HG02571 (cell line): ENCODE data around the gene REXO5.
"Not testable (repeated sequence)": the region's sequence is repeated elsewhere in the genome, so short reads cannot be mapped to it uniquely, and the experiment has no call there.

Source experiments
- ATAC-seq: cut with Tn5 transposase; IDR thresholded peaks from one replicate; pipeline ENCODE4 v1.9.1; 2021; ENCODE audit warnings: mild to moderate bottlenecking, moderate library complexity; ENCODE audit not compliant: unreplicated experiment

Gene REXO5

GRCh38 chr16:20849589-20850390, 43.5 kb downstream of the REXO5 start:
- no peak for ATAC-seq

- no peak for ATAC-seq
Observed at GRCh38 chr16:20850981-20851380, 44.7 kb downstream of the REXO5 start.

DNA sequence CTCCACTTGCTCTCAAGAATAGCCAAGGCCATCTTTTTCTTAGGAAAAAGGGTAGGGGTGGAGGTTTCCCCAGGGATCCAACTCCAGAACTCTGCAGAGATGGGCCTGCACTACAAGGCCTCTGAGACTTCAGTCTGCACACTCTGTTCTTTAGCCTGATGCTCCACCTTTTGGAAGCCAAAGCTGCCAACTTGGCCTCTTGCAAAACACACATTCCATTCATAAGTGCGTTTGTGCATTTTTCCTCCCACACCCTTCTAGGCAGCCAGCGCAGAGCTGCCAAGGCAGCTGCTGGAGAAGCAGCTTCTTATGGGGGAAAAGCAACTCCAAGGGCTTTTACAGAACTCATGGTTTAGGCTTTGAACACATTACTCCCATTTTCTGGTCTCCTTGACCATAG, 45.3 kb downstream of the REXO5 start:
- no peak for ATAC-seq

- ATAC-seq: no peak
Observed at GRCh38 chr16:20853143-20853542, 46.8 kb downstream of the REXO5 start.

DNA sequence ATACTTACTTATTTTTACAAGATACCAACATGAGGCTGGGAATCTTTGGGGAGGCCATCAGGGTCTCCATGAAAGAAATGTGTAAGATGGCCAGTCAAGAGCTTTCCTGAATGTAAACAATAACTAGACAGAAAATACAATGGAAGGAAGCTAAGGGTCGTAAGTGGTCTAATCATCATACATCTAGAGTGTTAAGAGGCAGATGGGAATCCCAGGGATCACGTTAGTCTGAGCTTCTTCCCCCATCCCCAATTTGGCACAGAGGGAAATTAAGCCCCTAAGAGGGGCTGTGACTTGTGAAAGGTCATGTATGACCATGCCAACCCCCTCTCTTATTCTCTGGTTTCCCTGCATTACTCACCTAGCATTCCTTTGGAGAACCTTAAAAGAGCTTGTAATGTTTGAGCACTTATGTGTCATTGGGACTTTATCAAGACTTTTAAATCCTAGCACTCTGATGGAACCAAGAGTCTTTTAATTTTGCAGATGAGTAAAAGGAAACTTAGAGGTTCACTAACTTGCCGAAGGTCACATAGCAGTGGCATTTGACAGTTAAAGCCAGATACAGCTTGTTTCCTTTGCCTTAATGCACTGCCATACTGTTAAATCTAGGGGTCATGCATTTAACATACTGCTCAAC, 47.8 kb downstream of the REXO5 start:
- ATAC-seq: no peak

DNA sequence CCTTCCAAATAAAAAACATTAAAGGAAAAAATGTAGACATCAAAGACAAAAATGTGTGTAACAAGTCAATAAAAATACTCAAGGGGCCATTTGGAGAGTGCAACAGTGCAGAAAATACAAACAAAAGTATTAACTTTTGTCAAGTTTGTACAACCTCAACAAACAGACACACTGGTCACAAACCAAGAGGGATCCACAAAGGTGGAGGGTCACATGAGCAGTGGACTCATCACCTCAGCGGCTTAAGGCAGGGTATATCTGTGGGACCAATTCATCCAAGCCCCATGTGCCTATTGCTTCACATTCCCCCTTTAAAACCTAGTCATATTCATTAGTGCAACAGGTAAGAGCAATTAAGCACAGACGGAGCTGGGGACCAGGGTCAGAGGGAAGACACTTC, 48.6 kb downstream of the REXO5 start:
- ATAC-seq: no peak

GRCh38 chr16:20857281-20857680, 51.0 kb downstream of the REXO5 start:
- ATAC-seq: no peak

GRCh38 chr16:20859229-20859628, 52.9 kb downstream of the REXO5 start:
- no peak for ATAC-seq

- no peak for ATAC-seq
Observed at GRCh38 chr16:20859699-20860098, 53.4 kb downstream of the REXO5 start.

GRCh38 chr16:20860361-20860760, 54.0 kb downstream of the REXO5 start:
- no peak for ATAC-seq

DNA sequence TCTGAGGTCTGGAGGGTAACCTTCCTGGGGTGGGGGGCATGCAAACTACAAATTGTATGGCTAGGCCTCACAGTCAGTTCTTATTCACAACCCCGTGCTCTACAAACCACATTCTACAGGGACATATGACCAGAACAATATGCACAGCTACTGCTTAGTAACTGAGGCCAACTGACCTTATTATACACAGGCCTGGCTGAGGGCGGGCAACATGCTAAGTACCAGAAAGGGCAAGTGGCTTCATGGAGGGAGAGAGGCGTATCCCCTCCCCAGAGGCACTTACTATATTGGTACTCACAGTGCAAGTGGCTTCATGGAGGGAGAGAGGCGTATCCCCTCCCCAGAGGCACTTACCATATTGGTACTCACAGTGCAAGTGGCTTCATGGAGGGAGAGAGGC, 54.7 kb downstream of the REXO5 start:
- ATAC-seq: not testable (repeated sequence)

- ATAC-seq: no peak
Observed at GRCh38 chr16:20862162-20862960, 56.0 kb downstream of the REXO5 start.

GRCh38 chr16:20864376-20864775, 58.0 kb downstream of the REXO5 start:
- ATAC-seq: not testable (repeated sequence)

GRCh38 chr16:20865420-20866131, 59.2 kb downstream of the REXO5 start:
- peak; percentile 68 for ATAC-seq

DNA sequence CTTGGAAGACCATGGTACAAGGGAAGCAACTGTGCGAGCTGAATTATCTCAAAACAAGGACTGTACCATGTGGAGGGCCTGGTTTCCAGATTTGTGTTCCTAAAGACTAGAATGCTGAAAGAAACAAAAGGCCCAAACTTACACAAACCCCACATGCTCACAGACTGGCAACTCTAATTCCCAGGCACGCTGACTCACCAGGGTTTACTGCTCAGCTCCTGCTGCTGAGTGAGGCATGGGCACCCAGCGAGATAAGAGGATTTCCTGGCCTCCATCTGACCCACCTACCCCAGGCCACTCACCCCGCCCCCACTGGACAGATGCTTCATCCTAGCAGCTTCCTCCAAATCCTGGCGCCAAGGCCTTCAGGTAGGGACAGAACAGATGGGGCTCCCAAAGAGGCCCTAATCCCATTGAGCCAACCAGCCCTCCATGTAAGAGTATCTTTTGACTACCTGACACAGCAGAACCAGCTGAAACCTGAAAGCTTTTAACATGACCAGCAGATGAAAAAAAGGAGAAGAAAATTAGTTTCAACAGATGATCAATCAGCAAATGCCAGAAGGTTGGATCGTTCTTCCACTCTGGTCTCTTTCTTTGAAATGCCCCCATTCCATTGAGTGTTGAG, 59.9 kb downstream of the REXO5 start:
- no peak for ATAC-seq

- no peak for ATAC-seq
Observed at GRCh38 chr16:20866801-20867200, 60.5 kb downstream of the REXO5 start.

- ATAC-seq: no peak
Observed at GRCh38 chr16:20867585-20867984, 61.3 kb downstream of the REXO5 start.

DNA sequence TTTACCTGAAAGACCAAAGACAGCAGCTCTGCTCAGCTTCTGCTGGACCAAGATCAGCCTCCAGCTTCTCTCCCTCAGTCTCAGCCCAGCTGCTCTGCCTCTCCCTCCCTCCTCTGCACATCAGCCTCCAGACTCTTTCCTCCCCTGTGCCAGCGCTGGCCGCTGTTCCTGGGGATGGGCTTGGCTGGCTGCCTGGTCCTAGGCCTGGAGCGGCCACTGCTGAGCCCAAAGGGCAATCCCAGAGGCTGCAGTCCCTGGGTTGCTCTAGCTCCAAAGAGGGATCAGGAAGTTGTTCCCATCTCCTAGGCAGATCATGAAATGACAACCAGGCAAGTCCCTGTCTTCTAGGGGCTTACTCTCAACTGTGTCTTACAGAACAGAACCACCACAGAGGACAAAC, 62.6 kb downstream of the REXO5 start:
- ATAC-seq: no peak

GRCh38 chr16:20870122-20870820, 63.9 kb downstream of the REXO5 start:
- no peak for ATAC-seq

DNA sequence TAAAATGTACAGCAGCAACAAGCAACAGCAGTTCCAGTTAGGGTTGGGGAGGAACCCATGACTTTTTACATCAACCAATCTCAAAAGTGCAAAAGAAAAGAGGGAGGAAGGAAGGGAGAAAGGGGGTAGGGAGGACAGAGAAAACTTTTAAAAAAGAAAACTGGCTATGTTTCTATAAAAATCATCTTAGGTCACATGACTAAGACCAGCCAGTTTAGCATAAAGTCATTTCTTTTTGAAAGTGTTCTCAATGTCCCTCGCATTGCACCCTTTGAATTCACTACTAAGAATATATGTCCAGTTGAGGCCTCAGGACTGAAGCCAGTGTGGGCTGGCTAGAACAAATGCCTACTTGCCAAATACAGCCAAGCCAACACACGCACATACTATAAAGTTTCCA, 64.9 kb downstream of the REXO5 start:
- no peak for ATAC-seq
